ENCODE results near the gene PCSK2. TPM values are rescaled to one million over a fixed set of nuclear protein-coding genes. Genes with fewer than 3 reads are reported as not detected.

PCSK2 gene
- total RNA-seq, 4 donors from 2014 or later, result 0.29 TPM; not detected in 3

DNA sequence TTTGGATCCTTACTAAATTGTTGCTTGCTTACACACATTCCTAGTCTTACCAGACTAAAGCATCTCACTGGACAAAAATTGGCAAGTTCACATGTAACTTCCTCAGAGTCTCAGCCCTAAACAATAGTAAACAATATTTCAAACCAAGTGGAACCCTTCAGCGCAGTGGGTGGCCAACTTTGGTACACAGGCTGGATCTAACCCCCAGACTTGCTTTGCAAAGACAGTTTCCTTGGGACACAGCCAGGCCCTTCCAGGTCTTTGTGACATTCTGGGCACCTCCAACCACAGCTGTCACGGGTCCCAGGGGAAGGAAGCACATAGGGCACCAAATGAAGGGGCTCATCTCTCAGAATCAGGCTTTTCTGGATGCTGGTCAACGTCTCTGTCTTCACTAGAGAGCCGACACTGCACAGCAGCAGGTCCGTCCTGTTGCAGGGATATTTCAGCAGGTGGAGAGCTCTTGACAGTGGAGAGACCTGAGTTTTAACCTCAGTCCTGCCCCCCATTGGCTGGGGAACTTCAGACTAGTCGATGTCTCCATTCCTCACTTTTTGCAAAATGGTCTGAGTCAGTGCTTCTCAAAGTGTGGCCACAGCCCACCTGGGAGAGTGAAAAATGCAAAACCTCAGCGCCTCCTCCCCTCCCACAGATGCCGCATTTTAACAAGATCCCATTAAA, 212.9 kb downstream of the PCSK2 start:
- in situ Hi-C loops (cut with MboI; ENCODE audit: low sequenced_read_pairs in 4 of 4), result loop anchor here in 1 of 4 donors (10.0 kb wide), 1 partner anchor 635 kb away; no protein-coding TSS in a partner anchor
- Histone ChIP-seq H3K4me1 (no peaks in the 10 kb centered on the region), H3K9me3 (no peaks in the 10 kb centered on the region), H3K27me3 (peaks cover 0 to 9% (median 0%) of the 10 kb centered on the region in 3 donors), H3K4me3 (no peak overlapping the region), H3K27ac (no peak overlapping the region), H3K36me3 (no peaks in the 10 kb centered on the region)
- ATAC-seq, result no peak
- intact Hi-C loops (cut with DNase I; ENCODE audit: low total_unique reads), result no loop called here
- no peak for TF ChIP-seq POLR2A (IDR thresholded peaks at IDR 0.05)
- TF ChIP-seq, protein P1, sequence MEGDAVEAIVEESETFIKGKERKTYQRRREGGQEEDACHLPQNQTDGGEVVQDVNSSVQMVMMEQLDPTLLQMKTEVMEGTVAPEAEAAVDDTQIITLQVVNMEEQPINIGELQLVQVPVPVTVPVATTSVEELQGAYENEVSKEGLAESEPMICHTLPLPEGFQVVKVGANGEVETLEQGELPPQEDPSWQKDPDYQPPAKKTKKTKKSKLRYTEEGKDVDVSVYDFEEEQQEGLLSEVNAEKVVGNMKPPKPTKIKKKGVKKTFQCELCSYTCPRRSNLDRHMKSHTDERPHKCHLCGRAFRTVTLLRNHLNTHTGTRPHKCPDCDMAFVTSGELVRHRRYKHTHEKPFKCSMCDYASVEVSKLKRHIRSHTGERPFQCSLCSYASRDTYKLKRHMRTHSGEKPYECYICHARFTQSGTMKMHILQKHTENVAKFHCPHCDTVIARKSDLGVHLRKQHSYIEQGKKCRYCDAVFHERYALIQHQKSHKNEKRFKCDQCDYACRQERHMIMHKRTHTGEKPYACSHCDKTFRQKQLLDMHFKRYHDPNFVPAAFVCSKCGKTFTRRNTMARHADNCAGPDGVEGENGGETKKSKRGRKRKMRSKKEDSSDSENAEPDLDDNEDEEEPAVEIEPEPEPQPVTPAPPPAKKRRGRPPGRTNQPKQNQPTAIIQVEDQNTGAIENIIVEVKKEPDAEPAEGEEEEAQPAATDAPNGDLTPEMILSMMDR (IDR thresholded peaks at IDR 0.05 in 4 of 5, conservative IDR thresholded peaks at IDR 0.05 in 1 of 5), result no peak
- DNase-seq, result no peak

DNA sequence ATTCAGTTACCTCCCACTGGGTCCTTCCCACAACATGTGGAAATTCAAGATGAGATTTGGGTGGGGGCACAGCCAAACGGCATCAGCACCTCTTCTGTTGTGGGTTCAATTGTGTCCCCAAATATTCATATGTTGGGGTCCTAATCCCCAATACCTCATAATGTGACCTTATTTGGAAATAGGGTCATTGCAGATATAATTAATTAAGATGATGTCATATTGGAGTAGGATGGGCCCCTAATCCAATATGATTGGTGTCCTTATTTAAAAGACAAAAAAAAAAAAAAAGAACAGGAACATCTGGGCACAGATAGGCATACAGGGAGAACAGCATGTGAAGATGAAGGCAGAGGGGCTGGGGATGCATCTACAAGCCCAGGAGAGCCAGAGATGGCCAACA, 214.9 kb downstream of the PCSK2 start:
- in situ Hi-C loops (cut with MboI; ENCODE audit: low sequenced_read_pairs in 4 of 4) (no loop called here), intact Hi-C loops (cut with DNase I; ENCODE audit: low total_unique reads) (no loop called here)
- TF ChIP-seq POLR2A (IDR thresholded peaks at IDR 0.05), result no peak
- no peaks in the 10 kb centered on the region for H3K4me1 ChIP-seq
- ATAC-seq (no peak), DNase-seq (no peak)
- no peak overlapping the region for H3K4me3 ChIP-seq
- H3K27me3 ChIP-seq, result peaks cover 0 to 9% (median 0%) of the 10 kb centered on the region in 3 donors
- H3K9me3 ChIP-seq, result no peaks in the 10 kb centered on the region
- no peak overlapping the region for H3K27ac ChIP-seq
- no peaks in the 10 kb centered on the region for H3K36me3 ChIP-seq

DNA sequence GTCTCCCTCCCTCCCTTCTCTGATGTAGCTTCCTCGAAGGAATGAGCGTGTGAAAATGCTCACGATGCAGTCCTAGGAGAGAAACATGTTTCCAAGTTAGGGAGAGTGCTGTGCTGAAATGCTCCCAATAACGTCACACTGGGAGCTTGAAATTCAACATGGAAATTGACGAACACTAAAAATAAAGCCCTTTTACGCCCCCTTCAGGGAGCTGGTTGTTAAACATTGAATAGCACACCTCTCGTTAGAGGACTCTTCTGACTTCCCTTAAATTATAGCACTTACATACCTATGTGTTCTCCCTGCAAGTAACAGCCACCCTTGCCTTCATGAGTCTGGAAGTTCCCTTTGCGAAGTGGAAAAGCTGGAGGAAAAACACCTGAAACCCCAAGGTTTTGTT, 215.7 kb downstream of the PCSK2 start:
- Histone ChIP-seq H3K4me3 (no peak overlapping the region), H3K27ac (no peak overlapping the region), H3K9me3 (no peaks in the 10 kb centered on the region), H3K4me1 (no peaks in the 10 kb centered on the region), H3K36me3 (no peaks in the 10 kb centered on the region), H3K27me3 (peaks cover 0 to 9% (median 0%) of the 10 kb centered on the region in 3 donors)
- no peak for DNase-seq
- in situ Hi-C loops (cut with MboI; ENCODE audit: low sequenced_read_pairs in 4 of 4), result no loop called here
- TF ChIP-seq, protein P1 (IDR thresholded peaks at IDR 0.05 in 4 of 5, conservative IDR thresholded peaks at IDR 0.05 in 1 of 5), result no peak
- no peak for TF ChIP-seq POLR2A (IDR thresholded peaks at IDR 0.05)
- ATAC-seq, result no peak
- intact Hi-C loops (cut with DNase I; ENCODE audit: low total_unique reads), result no loop called here

DNA sequence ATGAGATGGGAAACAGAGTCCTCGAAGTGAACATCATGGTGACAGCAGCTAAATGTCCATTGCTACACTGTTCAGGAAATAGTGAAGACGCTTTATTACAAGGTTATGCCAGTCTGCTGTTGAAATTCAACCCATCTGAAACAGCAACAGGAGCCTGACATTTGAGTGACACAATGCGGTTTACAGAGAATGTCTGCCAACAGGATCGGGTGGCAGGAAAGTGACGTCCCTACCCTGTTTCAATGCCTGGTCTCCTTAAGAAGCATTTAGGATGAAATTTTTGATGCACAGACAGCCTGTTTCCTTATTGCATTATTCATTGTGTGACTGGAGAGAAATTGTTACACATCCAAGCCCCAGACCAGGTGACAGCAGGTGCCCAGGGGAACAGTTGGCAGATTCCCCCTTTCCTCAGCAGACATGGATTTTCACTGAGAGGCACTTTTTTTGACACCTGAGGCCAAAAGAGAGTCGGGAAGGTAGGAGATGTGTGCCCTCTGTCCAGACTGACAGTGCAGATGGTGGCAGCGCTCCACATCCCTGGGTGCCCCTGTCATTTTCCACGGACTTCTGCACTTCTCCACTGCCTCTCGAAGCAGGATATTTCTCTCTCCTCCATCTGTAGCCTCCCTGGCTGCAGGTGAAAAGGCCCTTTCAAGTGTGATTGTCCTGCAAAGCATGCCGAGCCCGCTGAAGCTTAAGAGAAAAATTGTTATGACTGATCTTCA, 216.5 kb downstream of the PCSK2 start:
- DNase-seq, result no peak
- peaks cover 0 to 9% (median 0%) of the 10 kb centered on the region in 3 donors for H3K27me3 ChIP-seq
- in situ Hi-C loops (cut with MboI; ENCODE audit: low sequenced_read_pairs in 4 of 4), result no loop called here
- H3K9me3 ChIP-seq, result no peaks in the 10 kb centered on the region
- intact Hi-C loops (cut with DNase I; ENCODE audit: low total_unique reads), result no loop called here
- no peak for ATAC-seq
- H3K27ac ChIP-seq, result no peak overlapping the region
- no peaks in the 10 kb centered on the region for H3K4me1 ChIP-seq
- no peaks in the 10 kb centered on the region for H3K36me3 ChIP-seq
- H3K4me3 ChIP-seq, result no peak overlapping the region
- no peak for TF ChIP-seq POLR2A (IDR thresholded peaks at IDR 0.05)
- TF ChIP-seq, protein P1 (IDR thresholded peaks at IDR 0.05 in 4 of 5, conservative IDR thresholded peaks at IDR 0.05 in 1 of 5), result no peak

DNA sequence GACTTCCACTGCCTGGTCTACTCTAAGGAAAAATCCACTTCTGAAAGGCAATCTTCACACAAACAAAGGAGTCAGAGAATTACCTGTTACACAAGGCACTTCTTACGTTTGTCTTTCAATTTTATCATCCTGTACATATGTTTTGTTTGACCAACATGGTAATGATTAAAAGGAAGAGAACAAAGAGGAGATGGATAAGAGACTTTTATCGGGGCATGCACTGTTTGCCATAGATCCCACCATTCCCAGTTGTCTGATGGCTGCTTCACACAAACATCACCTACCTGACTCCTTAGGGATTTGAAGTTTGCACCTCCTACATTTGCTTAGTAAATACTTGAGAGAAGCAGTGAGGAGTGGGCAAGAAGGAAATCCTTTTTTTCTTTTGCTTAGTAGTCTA, 217.3 kb downstream of the PCSK2 start:
- H3K27me3 ChIP-seq, result peaks cover 0 to 9% (median 0%) of the 10 kb centered on the region in 3 donors
- H3K4me3 ChIP-seq, result no peak overlapping the region
- intact Hi-C loops (cut with DNase I; ENCODE audit: low total_unique reads), result no loop called here
- in situ Hi-C loops (cut with MboI; ENCODE audit: low sequenced_read_pairs in 4 of 4), result no loop called here
- ATAC-seq, result no peak
- no peaks in the 10 kb centered on the region for H3K4me1 ChIP-seq
- no peaks in the 10 kb centered on the region for H3K36me3 ChIP-seq
- DNase-seq, result no peak
- TF ChIP-seq POLR2A (IDR thresholded peaks at IDR 0.05), result no peak
- TF ChIP-seq, protein P1 (IDR thresholded peaks at IDR 0.05 in 4 of 5, conservative IDR thresholded peaks at IDR 0.05 in 1 of 5), result no peak
- H3K27ac ChIP-seq, result no peak overlapping the region
- H3K9me3 ChIP-seq, result no peaks in the 10 kb centered on the region
